Measurements from ENCODE around the gene E4F1.
"Not testable (repeated sequence)": the region's sequence is repeated elsewhere in the genome, so short reads cannot be mapped to it uniquely, and the experiment has no call there.

E4F1 gene

GRCh38 chr16:2251296-2252111 lies 28.1 kb downstream of the E4F1 start, which contains the start of gene ECI1:
Gene ECI1 (minus strand): TSS chr16:2251587. CDS start chr16:2251566, 21 bp downstream.
- peak; percentile 88 for DNase-seq (ENCODE audit: low read depth, low spot score)
- H3K9ac ChIP-seq (ENCODE audit: insufficient read length, low read depth): peak within 1 kb of the TSS; percentile 96
- H3K36me3 ChIP-seq (ENCODE audit: insufficient read depth, insufficient read length, low read length): peaks cover 67% of the 10 kb centered on the region
- no peaks in the 10 kb centered on the region for H3K4me1 ChIP-seq (ENCODE audit: insufficient read depth, insufficient read length)
- H3K9me3 ChIP-seq (ENCODE audit: insufficient read depth, low read length): no peaks in the 10 kb centered on the region
- TF ChIP-seq ZNF274 (IDR thresholded peaks at IDR 0.05; ENCODE audit: low read depth, low read length): no peak
- TF ChIP-seq SUZ12 (IDR thresholded peaks at IDR 0.05; ENCODE audit: extremely low read depth, insufficient read depth, insufficient read length): no peak
- peak; percentile 72 for TF ChIP-seq YY1 (IDR thresholded peaks at IDR 0.05; ENCODE audit: insufficient read depth, insufficient read length)
- peak within 1 kb of the TSS; percentile 89 for H3K4me3 ChIP-seq (ENCODE audit: insufficient read length, low read depth)
- H3K27me3 ChIP-seq (ENCODE audit: insufficient read depth, insufficient read length): no peaks in the 10 kb centered on the region

GRCh38 chr16:2252806-2253148 lies 29.4 kb downstream of the E4F1 start:
- H3K9ac ChIP-seq (ENCODE audit: insufficient read length, low read depth): no peak overlapping the region
- TF ChIP-seq SUZ12 (IDR thresholded peaks at IDR 0.05; ENCODE audit: extremely low read depth, insufficient read depth, insufficient read length) (no peak), YY1 (IDR thresholded peaks at IDR 0.05; ENCODE audit: insufficient read depth, insufficient read length) (no peak), ZNF274 (IDR thresholded peaks at IDR 0.05; ENCODE audit: low read depth, low read length) (no peak)
- no peaks in the 10 kb centered on the region for H3K27me3 ChIP-seq (ENCODE audit: insufficient read depth, insufficient read length)
- H3K36me3 ChIP-seq (ENCODE audit: insufficient read depth, insufficient read length, low read length): peaks cover 73% of the 10 kb centered on the region
- no peak for DNase-seq (ENCODE audit: low read depth, low spot score)
- H3K4me3 ChIP-seq (ENCODE audit: insufficient read length, low read depth): no peak overlapping the region
- H3K9me3 ChIP-seq (ENCODE audit: insufficient read depth, low read length): no peaks in the 10 kb centered on the region
- no peaks in the 10 kb centered on the region for H3K4me1 ChIP-seq (ENCODE audit: insufficient read depth, insufficient read length)

GRCh38 chr16:2253293-2253692 lies 29.9 kb downstream of the E4F1 start:
- no peak overlapping the region for H3K4me3 ChIP-seq (ENCODE audit: insufficient read length, low read depth)
- H3K36me3 ChIP-seq (ENCODE audit: insufficient read depth, insufficient read length, low read length): peaks cover 73% of the 10 kb centered on the region

DNA sequence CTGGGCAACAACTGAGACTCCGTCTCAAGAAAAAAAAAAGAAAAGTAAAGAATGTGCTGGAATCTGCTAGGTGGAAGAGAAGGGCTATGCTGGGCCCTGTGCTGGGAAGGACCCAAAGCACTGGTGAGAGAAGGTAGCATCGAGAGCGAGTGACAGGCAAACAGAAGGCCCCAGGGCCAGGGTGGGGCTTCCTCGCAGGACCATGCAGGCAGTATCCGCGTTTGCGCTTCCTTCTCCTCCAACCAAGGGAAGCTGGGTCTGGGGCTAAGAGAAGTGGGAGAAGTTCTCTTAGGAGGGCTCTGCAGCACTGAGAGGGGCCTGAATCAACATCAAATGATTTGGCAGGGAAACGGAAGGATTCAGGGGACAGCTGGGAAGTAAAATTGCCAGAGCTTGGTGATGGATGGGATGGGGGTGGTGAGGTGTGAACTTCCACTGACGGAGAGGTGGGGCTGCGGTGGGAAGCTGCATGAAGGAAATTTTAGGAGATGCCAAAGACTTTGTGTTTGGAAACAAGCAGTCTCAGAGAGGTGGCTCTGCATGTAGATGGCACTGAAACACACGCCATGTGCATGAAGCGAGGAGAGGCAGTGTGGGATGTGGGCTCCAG lies 33.2 kb downstream of the E4F1 start:
- peaks cover 92% of the 10 kb centered on the region for H3K36me3 ChIP-seq (ENCODE audit: insufficient read depth, insufficient read length, low read length)
- DNase-seq (ENCODE audit: low read depth, low spot score): no peak
- H3K9me3 ChIP-seq (ENCODE audit: insufficient read depth, low read length): no peaks in the 10 kb centered on the region
- no peaks in the 10 kb centered on the region for H3K4me1 ChIP-seq (ENCODE audit: insufficient read depth, insufficient read length)
- H3K9ac ChIP-seq (ENCODE audit: insufficient read length, low read depth): no peak overlapping the region
- H3K27me3 ChIP-seq (ENCODE audit: insufficient read depth, insufficient read length): no peaks in the 10 kb centered on the region
- no peak for TF ChIP-seq SUZ12 (IDR thresholded peaks at IDR 0.05; ENCODE audit: extremely low read depth, insufficient read depth, insufficient read length)
- no peak for TF ChIP-seq ZNF274 (IDR thresholded peaks at IDR 0.05; ENCODE audit: low read depth, low read length)
- H3K4me3 ChIP-seq (ENCODE audit: insufficient read length, low read depth): no peak overlapping the region

More at GRCh38 chr16:2253293-2253692, 29.9 kb downstream of the E4F1 start:
- no peak for DNase-seq (ENCODE audit: low read depth, low spot score)
- Histone ChIP-seq H3K9ac (ENCODE audit: insufficient read length, low read depth) (no peak overlapping the region), H3K4me1 (ENCODE audit: insufficient read depth, insufficient read length) (no peaks in the 10 kb centered on the region), H3K9me3 (ENCODE audit: insufficient read depth, low read length) (no peaks in the 10 kb centered on the region), H3K27me3 (ENCODE audit: insufficient read depth, insufficient read length) (no peaks in the 10 kb centered on the region)
- TF ChIP-seq YY1 (IDR thresholded peaks at IDR 0.05; ENCODE audit: insufficient read depth, insufficient read length) (no peak), SUZ12 (IDR thresholded peaks at IDR 0.05; ENCODE audit: extremely low read depth, insufficient read depth, insufficient read length) (no peak), ZNF274 (IDR thresholded peaks at IDR 0.05; ENCODE audit: low read depth, low read length) (no peak)

GRCh38 chr16:2257726-2258125 lies 34.3 kb downstream of the E4F1 start:
- Histone ChIP-seq H3K27me3 (ENCODE audit: insufficient read depth, insufficient read length) (no peaks in the 10 kb centered on the region), H3K4me1 (ENCODE audit: insufficient read depth, insufficient read length) (no peaks in the 10 kb centered on the region), H3K36me3 (ENCODE audit: insufficient read depth, insufficient read length, low read length) (peaks cover 95% of the 10 kb centered on the region), H3K9me3 (ENCODE audit: insufficient read depth, low read length) (no peaks in the 10 kb centered on the region), H3K9ac (ENCODE audit: insufficient read length, low read depth) (no peak overlapping the region), H3K4me3 (ENCODE audit: insufficient read length, low read depth) (no peak overlapping the region)
- TF ChIP-seq ZNF274 (IDR thresholded peaks at IDR 0.05; ENCODE audit: low read depth, low read length) (no peak), SUZ12 (IDR thresholded peaks at IDR 0.05; ENCODE audit: extremely low read depth, insufficient read depth, insufficient read length) (no peak), YY1 (IDR thresholded peaks at IDR 0.05; ENCODE audit: insufficient read depth, insufficient read length) (no peak)
- DNase-seq (ENCODE audit: low read depth, low spot score): no peak

- DNase-seq (ENCODE audit: low read depth, low spot score): not testable (repeated sequence)
Observed at GRCh38 chr16:2258530-2258929, 35.1 kb downstream of the E4F1 start.

GRCh38 chr16:2260250-2260649 lies 36.9 kb downstream of the E4F1 start:
- no peaks in the 10 kb centered on the region for H3K4me1 ChIP-seq (ENCODE audit: insufficient read depth, insufficient read length)
- no peaks in the 10 kb centered on the region for H3K9me3 ChIP-seq (ENCODE audit: insufficient read depth, low read length)
- peaks cover 97% of the 10 kb centered on the region for H3K36me3 ChIP-seq (ENCODE audit: insufficient read depth, insufficient read length, low read length)
- no peaks in the 10 kb centered on the region for H3K27me3 ChIP-seq (ENCODE audit: insufficient read depth, insufficient read length)
- no peak overlapping the region for H3K4me3 ChIP-seq (ENCODE audit: insufficient read length, low read depth)
- DNase-seq (ENCODE audit: low read depth, low spot score): no peak
- H3K9ac ChIP-seq (ENCODE audit: insufficient read length, low read depth): no peak overlapping the region
- no peak for TF ChIP-seq YY1 (IDR thresholded peaks at IDR 0.05; ENCODE audit: insufficient read depth, insufficient read length)

More at GRCh38 chr16:2258530-2258929, 35.1 kb downstream of the E4F1 start:
- peaks cover 95% of the 10 kb centered on the region for H3K36me3 ChIP-seq (ENCODE audit: insufficient read depth, insufficient read length, low read length)
- not testable (repeated sequence) for H3K9ac ChIP-seq (ENCODE audit: insufficient read length, low read depth); H3K27me3 ChIP-seq (ENCODE audit: insufficient read depth, insufficient read length); H3K4me3 ChIP-seq (ENCODE audit: insufficient read length, low read depth); H3K4me1 ChIP-seq (ENCODE audit: insufficient read depth, insufficient read length); H3K9me3 ChIP-seq (ENCODE audit: insufficient read depth, low read length)

DNA sequence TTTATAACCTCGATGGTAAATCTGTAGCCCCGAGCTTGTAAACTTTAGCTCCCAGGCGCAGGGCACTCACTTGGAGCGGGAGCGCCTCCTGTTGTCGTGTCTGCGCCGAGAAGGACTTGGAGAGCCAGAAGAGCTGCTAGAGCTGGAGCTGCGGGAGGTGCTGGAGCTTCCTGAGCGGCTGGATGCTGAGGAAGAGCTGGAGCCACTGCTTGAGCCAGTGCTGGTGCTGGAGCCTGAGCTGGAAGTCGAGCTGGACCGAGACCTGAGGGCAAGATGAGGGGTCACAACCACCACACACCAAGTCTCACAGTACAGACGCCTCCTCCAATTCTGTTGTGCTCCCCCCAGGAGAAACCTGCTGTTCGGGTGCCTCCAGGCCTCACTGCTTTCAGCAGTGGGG lies 39.6 kb downstream of the E4F1 start:
- H3K9me3 ChIP-seq (ENCODE audit: insufficient read depth, low read length); H3K27me3 ChIP-seq (ENCODE audit: insufficient read depth, insufficient read length); DNase-seq (ENCODE audit: low read depth, low spot score); H3K4me3 ChIP-seq (ENCODE audit: insufficient read length, low read depth); H3K4me1 ChIP-seq (ENCODE audit: insufficient read depth, insufficient read length): not testable (repeated sequence)
- H3K9ac ChIP-seq (ENCODE audit: insufficient read length, low read depth): peak overlapping the region; percentile 9
- H3K36me3 ChIP-seq (ENCODE audit: insufficient read depth, insufficient read length, low read length): peaks cover 83% of the 10 kb centered on the region

- Histone ChIP-seq H3K9ac (ENCODE audit: insufficient read length, low read depth) (peak overlapping the region; percentile 91), H3K4me3 (ENCODE audit: insufficient read length, low read depth) (peak overlapping the region; percentile 90), H3K27me3 (ENCODE audit: insufficient read depth, insufficient read length) (peaks cover 10% of the 10 kb centered on the region), H3K36me3 (ENCODE audit: insufficient read depth, insufficient read length, low read length) (peaks cover 50% of the 10 kb centered on the region), H3K4me1 (ENCODE audit: insufficient read depth, insufficient read length) (peaks cover 16% of the 10 kb centered on the region)
- DNase-seq (ENCODE audit: low read depth, low spot score); H3K9me3 ChIP-seq (ENCODE audit: insufficient read depth, low read length): not testable (repeated sequence)
Observed at GRCh38 chr16:2266887-2267286, 43.5 kb downstream of the E4F1 start.

GRCh38 chr16:2267505-2267912 lies 44.1 kb downstream of the E4F1 start:
- not testable (repeated sequence) for H3K9me3 ChIP-seq (ENCODE audit: insufficient read depth, low read length); DNase-seq (ENCODE audit: low read depth, low spot score)
- Histone ChIP-seq H3K27me3 (ENCODE audit: insufficient read depth, insufficient read length) (peaks cover 10% of the 10 kb centered on the region), H3K4me3 (ENCODE audit: insufficient read length, low read depth) (peak overlapping the region; percentile 90), H3K4me1 (ENCODE audit: insufficient read depth, insufficient read length) (peaks cover 19% of the 10 kb centered on the region), H3K9ac (ENCODE audit: insufficient read length, low read depth) (peak overlapping the region; percentile 91), H3K36me3 (ENCODE audit: insufficient read depth, insufficient read length, low read length) (peaks cover 49% of the 10 kb centered on the region)
